Measurements from ENCODE around the gene LRP1-AS.

LRP1-AS gene

DNA sequence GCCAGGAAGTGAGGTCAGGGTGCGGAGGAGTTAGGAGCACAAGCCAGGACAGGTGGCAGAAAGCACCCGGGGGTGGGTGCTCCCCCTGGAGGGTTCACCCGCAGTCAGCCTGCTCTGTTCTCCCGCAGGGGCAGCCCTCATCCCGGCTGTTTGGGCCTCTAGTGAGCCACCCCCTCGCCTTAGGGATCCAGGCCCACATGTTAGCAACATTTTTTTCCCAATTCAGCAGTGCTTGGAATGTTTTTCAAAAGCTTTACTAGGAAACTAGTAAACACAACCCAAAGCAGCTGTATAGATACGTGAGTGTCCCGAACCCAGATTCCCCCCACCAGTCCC, 40.6 kb upstream of the LRP1-AS start:
- TF ChIP-seq, protein P1, sequence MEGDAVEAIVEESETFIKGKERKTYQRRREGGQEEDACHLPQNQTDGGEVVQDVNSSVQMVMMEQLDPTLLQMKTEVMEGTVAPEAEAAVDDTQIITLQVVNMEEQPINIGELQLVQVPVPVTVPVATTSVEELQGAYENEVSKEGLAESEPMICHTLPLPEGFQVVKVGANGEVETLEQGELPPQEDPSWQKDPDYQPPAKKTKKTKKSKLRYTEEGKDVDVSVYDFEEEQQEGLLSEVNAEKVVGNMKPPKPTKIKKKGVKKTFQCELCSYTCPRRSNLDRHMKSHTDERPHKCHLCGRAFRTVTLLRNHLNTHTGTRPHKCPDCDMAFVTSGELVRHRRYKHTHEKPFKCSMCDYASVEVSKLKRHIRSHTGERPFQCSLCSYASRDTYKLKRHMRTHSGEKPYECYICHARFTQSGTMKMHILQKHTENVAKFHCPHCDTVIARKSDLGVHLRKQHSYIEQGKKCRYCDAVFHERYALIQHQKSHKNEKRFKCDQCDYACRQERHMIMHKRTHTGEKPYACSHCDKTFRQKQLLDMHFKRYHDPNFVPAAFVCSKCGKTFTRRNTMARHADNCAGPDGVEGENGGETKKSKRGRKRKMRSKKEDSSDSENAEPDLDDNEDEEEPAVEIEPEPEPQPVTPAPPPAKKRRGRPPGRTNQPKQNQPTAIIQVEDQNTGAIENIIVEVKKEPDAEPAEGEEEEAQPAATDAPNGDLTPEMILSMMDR (IDR thresholded peaks at IDR 0.05): no peak
- no peaks in the 10 kb centered on the region for H3K9me3 ChIP-seq
- no peak overlapping the region for H3K27ac ChIP-seq
- H3K36me3 ChIP-seq: no peaks in the 10 kb centered on the region
- no peak overlapping the region for H3K4me3 ChIP-seq (ENCODE audit: low read depth in 1 of 2, low read length in 1 of 2)
- no peaks in the 10 kb centered on the region for H3K27me3 ChIP-seq
- no peaks in the 10 kb centered on the region for H3K4me1 ChIP-seq (ENCODE audit: control insufficient read depth in 1 of 2, insufficient read depth in 1 of 2, low read depth in 1 of 2, low read length in 1 of 2)

DNA sequence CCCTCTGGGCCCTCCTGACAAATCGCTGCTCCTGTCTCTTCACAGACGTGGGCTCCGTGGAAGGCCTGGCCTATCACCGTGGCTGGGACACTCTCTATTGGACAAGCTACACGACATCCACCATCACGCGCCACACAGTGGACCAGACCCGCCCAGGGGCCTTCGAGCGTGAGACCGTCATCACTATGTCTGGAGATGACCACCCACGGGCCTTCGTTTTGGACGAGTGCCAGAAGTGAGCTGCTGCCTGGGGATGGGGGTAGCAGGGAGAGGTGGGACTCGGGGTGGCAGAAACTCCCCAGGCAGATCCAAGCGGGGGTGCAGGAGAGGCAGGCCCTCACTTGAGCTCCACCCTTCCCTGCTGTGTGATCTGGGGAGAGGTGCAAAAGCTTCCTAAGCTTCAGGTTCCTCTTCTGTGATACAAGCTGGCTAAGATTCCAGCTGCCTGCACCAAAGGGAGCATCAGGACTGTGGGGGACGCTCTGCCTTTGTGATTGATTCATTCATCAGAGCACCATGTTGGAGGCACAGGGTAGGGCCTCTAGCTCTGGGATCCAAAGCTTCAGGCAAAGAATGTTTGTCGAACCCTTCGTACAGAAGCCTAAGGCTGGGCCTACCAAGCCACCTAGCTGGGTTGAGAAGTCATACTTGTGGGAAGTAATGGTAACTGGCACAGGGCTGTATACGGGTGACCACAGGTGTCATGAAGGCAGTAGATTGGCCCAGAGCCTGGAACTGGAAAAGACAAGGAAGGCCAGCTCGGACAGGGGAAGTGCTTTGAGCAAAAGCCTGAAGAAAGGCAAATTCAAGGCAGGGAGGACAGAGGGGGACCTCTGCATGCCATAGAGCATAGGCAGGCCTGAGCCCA, 40.0 kb upstream of the LRP1-AS start:
- Histone ChIP-seq H3K4me1 (ENCODE audit: control insufficient read depth in 1 of 2, insufficient read depth in 1 of 2, low read depth in 1 of 2, low read length in 1 of 2) (no peaks in the 10 kb centered on the region), H3K27ac (no peak overlapping the region), H3K27me3 (no peaks in the 10 kb centered on the region), H3K36me3 (no peaks in the 10 kb centered on the region), H3K9me3 (no peaks in the 10 kb centered on the region), H3K4me3 (ENCODE audit: low read depth in 1 of 2, low read length in 1 of 2) (no peak overlapping the region)
- TF ChIP-seq, protein P1 (IDR thresholded peaks at IDR 0.05): no peak

DNA sequence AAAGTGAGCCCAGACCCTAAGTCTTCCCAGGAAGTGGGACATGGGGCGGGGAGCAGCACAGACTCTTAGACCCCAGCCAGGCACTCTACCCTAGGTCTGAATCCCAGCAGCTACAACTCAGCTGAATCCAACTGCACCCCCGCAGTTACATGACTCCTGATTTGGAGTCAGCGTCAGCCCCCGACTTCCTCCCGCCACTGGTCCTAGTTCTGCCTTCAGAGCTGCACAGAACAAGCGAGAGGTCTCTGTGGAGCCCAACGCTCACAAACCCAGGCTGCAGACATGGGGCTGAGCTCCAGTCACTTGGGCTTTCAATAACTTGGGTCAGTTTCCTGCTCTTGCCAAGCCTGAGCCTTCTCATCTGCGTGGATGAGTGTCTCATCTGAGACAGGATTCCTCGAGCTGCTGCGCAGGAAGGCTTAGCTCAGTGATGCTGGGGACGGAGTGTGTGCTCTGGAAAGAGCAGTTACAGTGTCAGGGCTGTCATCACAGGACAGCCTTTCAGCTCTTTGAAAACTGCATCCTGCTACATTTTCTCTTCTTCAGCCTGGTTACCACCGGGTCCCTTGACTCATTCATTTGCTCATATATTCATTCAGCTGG, 38.6 kb upstream of the LRP1-AS start:
- no peaks in the 10 kb centered on the region for H3K9me3 ChIP-seq

DNA sequence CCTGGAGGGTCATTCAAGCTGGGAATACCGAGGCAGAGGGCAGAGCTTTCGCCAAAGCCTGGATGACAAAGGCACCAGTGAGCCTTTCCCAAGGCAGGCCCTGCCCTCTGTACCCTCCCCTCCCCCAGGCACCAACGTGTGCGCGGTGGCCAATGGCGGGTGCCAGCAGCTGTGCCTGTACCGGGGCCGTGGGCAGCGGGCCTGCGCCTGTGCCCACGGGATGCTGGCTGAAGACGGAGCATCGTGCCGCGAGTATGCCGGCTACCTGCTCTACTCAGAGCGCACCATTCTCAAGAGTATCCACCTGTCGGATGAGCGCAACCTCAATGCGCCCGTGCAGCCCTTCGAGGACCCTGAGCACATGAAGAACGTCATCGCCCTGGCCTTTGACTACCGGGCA, 38.0 kb upstream of the LRP1-AS start:
- H3K27ac ChIP-seq: no peak overlapping the region
- H3K27me3 ChIP-seq: no peaks in the 10 kb centered on the region
- no peaks in the 10 kb centered on the region for H3K9me3 ChIP-seq
- no peaks in the 10 kb centered on the region for H3K4me1 ChIP-seq (ENCODE audit: control insufficient read depth in 1 of 2, insufficient read depth in 1 of 2, low read depth in 1 of 2, low read length in 1 of 2)
- TF ChIP-seq, protein P1 (IDR thresholded peaks at IDR 0.05): no peak
- no peaks in the 10 kb centered on the region for H3K36me3 ChIP-seq
- H3K4me3 ChIP-seq (ENCODE audit: low read depth in 1 of 2, low read length in 1 of 2): no peak overlapping the region

More for the DNA sequence above, 38.6 kb upstream of the LRP1-AS start:
- Histone ChIP-seq H3K36me3 (no peaks in the 10 kb centered on the region), H3K27me3 (no peaks in the 10 kb centered on the region), H3K27ac (no peak overlapping the region), H3K4me1 (ENCODE audit: control insufficient read depth in 1 of 2, insufficient read depth in 1 of 2, low read depth in 1 of 2, low read length in 1 of 2) (no peaks in the 10 kb centered on the region), H3K4me3 (ENCODE audit: low read depth in 1 of 2, low read length in 1 of 2) (no peak overlapping the region)
- TF ChIP-seq, protein P1 (IDR thresholded peaks at IDR 0.05): no peak

DNA sequence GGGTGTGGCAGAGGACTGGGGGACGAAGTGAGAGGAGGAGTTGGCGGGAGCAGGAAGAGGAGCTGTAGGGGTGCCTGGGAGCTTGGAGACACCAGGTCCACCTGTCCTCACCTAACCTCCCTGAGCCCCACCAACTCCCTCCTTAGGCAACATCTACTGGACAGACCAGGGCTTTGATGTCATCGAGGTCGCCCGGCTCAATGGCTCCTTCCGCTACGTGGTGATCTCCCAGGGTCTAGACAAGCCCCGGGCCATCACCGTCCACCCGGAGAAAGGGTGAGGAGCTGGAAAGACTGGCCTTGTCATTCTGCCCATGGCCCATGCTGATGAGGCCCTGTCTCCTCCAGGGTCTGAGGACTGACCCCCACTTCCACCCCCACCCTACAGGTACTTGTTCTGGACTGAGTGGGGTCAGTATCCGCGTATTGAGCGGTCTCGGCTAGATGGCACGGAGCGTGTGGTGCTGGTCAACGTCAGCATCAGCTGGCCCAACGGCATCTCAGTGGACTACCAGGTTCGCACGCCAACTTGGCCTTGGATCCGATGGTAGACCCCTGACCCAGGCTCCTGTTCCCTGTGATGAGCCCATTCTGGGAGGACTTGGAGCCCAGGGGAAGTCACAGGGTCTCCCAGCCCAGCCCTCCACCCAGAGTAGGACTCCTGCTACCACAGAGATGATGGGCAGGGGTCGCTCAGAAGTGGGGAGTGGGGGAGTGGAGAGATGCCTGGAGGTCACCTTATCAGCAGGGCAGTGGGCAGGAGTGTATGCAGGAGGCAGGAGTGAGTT, 36.7 kb upstream of the LRP1-AS start:
- Histone ChIP-seq H3K4me1 (ENCODE audit: control insufficient read depth in 1 of 2, insufficient read depth in 1 of 2, low read depth in 1 of 2, low read length in 1 of 2) (no peaks in the 10 kb centered on the region), H3K27me3 (no peaks in the 10 kb centered on the region), H3K4me3 (ENCODE audit: low read depth in 1 of 2, low read length in 1 of 2) (no peak overlapping the region), H3K36me3 (no peaks in the 10 kb centered on the region), H3K9me3 (no peaks in the 10 kb centered on the region), H3K27ac (no peak overlapping the region)
- TF ChIP-seq, protein P1 (IDR thresholded peaks at IDR 0.05): no peak
